B cell (primary cell): Measurements from ENCODE around the gene ADGRA1. TPM values are rescaled to one million over a fixed set of nuclear protein-coding genes. Genes with fewer than 3 reads are reported as not detected.

Experiments
- ATAC-seq: fragments of 200-7000 bp; cut with Tn5 transposase; one replicate; pipeline ENCODE4 v1.10.0; 2021; ENCODE audit warnings: low read depth, mild to moderate bottlenecking, moderate number of reproducible peaks, moderate library complexity
- CTCF ChIA-PET: fragments of 350-600 bp; sonication (Branson Sonifier 250); formaldehyde crosslinking; loops from one replicate; lab custom pipeline; 2021; ENCODE audit warnings: antibody characterized with exemption, inconsistent platforms; lab: Charles Lee
- POLR2A ChIA-PET: fragments of 350-600 bp; sonication (Branson Sonifier 250); formaldehyde crosslinking; loops from one replicate; lab custom pipeline; 2021; ENCODE audit warnings: antibody characterized with exemption; lab: Charles Lee
- DNase-seq: peaks from one replicate; pipeline ENCODE4 v3.0.0; 2013
- H2AFZ ChIP-seq: 2 replicates; pipeline ENCODE4 v1.6.1; 2012; ENCODE audit warnings: mild to moderate bottlenecking, low read depth, low read length; ENCODE audit not compliant: insufficient read depth, poor library complexity, severe bottlenecking
- H3K27ac ChIP-seq, 2 donors: 1 replicate in 1 of 2; 2 replicates in 1 of 2; pipeline ENCODE4 v1.5.1; 2012 to 2013; ENCODE audit warnings: low read length in 2 of 2, mild to moderate bottlenecking in 2 of 2, moderate library complexity in 1 of 2
- H3K27me3 ChIP-seq, 4 experiments: fragments of 200-600 bp in 1 of 4; sonication (generic) in 1 of 4; replicated peaks in 1 of 4; 1 replicate in 2 of 4; 2 replicates in 2 of 4; pipeline versions ENCODE4 v1.6.1 to v1.7.0; 2013 to 2016; ENCODE audit warnings: low read length in 3 of 4, mild to moderate bottlenecking in 2 of 4, mixed read lengths in 1 of 4, moderate library complexity in 1 of 4; ENCODE audit not compliant: insufficient read depth in 4 of 4, control insufficient read depth in 3 of 4; ENCODE audit errors: control extremely low read depth in 1 of 4
- H3K36me3 ChIP-seq, 2 experiments: replicated peaks in 1 of 2; 1 replicate in 1 of 2; 2 replicates in 1 of 2; pipeline versions ENCODE4 v1.6.1 to v1.7.1; 2013; ENCODE audit warnings: low read length in 1 of 2; ENCODE audit not compliant: insufficient read depth in 2 of 2, control insufficient read depth in 1 of 2; ENCODE audit errors: control extremely low read depth in 1 of 2, extremely low read depth in 1 of 2
- H3K4me1 ChIP-seq, 2 donors: fragments of 200-600 bp in 1 of 2; sonication (generic) in 1 of 2; 1 replicate in 1 of 2; 2 replicates in 1 of 2; pipeline versions ENCODE4 v1.5.1 to v1.6.1; 2013 to 2017; ENCODE audit warnings: low read length in 2 of 2; ENCODE audit not compliant: control insufficient read depth in 2 of 2, insufficient read depth in 2 of 2
- H3K4me2 ChIP-seq: replicated peaks from 2 replicates; pipeline ENCODE3; 2012; ENCODE audit warnings: mild to moderate bottlenecking, low read depth, low read length; ENCODE audit not compliant: poor library complexity, severe bottlenecking
- H3K4me3 ChIP-seq, 5 experiments: fragments of 200-600 bp in 1 of 5; sonication (generic) in 1 of 5; 1 replicate in 3 of 5; 2 replicates in 2 of 5; pipeline versions ENCODE4 v1.5.1 to v1.7.0; 2011 to 2016; ENCODE audit warnings: low read length in 4 of 5, mild to moderate bottlenecking in 4 of 5, low read depth in 2 of 5, control low read depth in 1 of 5, moderate library complexity in 1 of 5; ENCODE audit not compliant: insufficient read depth in 1 of 5; ENCODE audit errors: control extremely low read depth in 1 of 5, extremely low read depth in 1 of 5
- H3K79me2 ChIP-seq: fragments of 200-600 bp; sonication (generic); one replicate; pipeline ENCODE4 v1.6.0; 2016; ENCODE audit warnings: low read length; ENCODE audit not compliant: control insufficient read depth, insufficient read depth
- H3K9ac ChIP-seq: fragments of 200-600 bp; sonication (generic); 2 replicates; pipeline ENCODE4 v1.6.1; 2017; ENCODE audit warnings: mild to moderate bottlenecking, low read length, moderate library complexity
- H3K9me3 ChIP-seq, 3 donors: one replicate each; pipeline versions ENCODE4 v1.6.1 to v1.7.1; 2013; ENCODE audit warnings: low read length in 2 of 3; ENCODE audit not compliant: control insufficient read depth in 2 of 3, insufficient read depth in 1 of 3; ENCODE audit errors: control extremely low read depth in 1 of 3
- H4K20me1 ChIP-seq: 2 replicates; pipeline ENCODE4 v1.6.0; 2012; ENCODE audit warnings: mild to moderate bottlenecking, low read length; ENCODE audit not compliant: insufficient read depth, control insufficient read depth, poor library complexity, severe bottlenecking
- H3K27ac Mint-ChIP-seq: one replicate; pipeline ENCODE4 v1.8.0; 2021; ENCODE audit warnings: mixed read lengths
- H3K27me3 Mint-ChIP-seq: one replicate; pipeline ENCODE4 v1.8.0; 2021; ENCODE audit warnings: mixed read lengths
- H3K4me1 Mint-ChIP-seq: one replicate; pipeline ENCODE4 v1.8.0; 2021; ENCODE audit warnings: mixed read lengths
- H3K4me3 Mint-ChIP-seq: one replicate; pipeline ENCODE4 v1.8.0; 2021; ENCODE audit warnings: mixed read lengths
- H3K9me3 Mint-ChIP-seq: one replicate; pipeline ENCODE4 v1.8.0; 2022; ENCODE audit warnings: mixed read lengths; ENCODE audit not compliant: insufficient read depth
- EZH2 ChIP-seq: IDR thresholded peaks from 2 replicates; pipeline ENCODE4 v1.6.1; 2012; ENCODE audit warnings: borderline replicate concordance, low read depth, mild to moderate bottlenecking, moderate library complexity, low read length; ENCODE audit not compliant: insufficient read depth, poor library complexity, severe bottlenecking
- WGBS: methylation state at CpG from one replicate; pipeline ENCODE4 v1.1.5; 2013; ENCODE audit warnings: missing lambda C conversion rate; ENCODE audit not compliant: insufficient coverage; 5-methylcytosine and 5-hydroxymethylcytosine counted together
- intact Hi-C: fragments of 100-400 bp; cut with micrococcal nuclease; formaldehyde crosslinking; loops from one replicate; pipeline ENCODE4 v1.10.0; 2022
- polyA minus RNA-seq: library from RNA; depleted of rRNA, polyadenylated mRNA; stranded (reverse); fragments of >200 nt; gene quantifications from 2 replicates; pipeline ENCODE4 v1.2.3, GENCODE V29; 2012
- polyA plus RNA-seq: library from polyadenylated mRNA; depleted of rRNA; stranded (reverse); fragments of >200 nt; gene quantifications from 2 replicates; pipeline ENCODE4 v1.2.3, GENCODE V29; 2012
- total RNA-seq, 2 donors: library from RNA; stranded (reverse); fragments of 120-200 nt in 1 of 2; gene quantifications; 1 replicate in 1 of 2; 2 replicates in 1 of 2; pipeline versions ENCODE4 v1.2.3 to v1.2.4, GENCODE V29; 2013 to 2022
- TF ChIP-seq, protein P1 (sequence below): fragments of 200-600 bp; IDR thresholded peaks from one replicate; pipeline ENCODE4 v1.8.0; 2022; ENCODE audit warnings: antibody characterized with exemption, mild to moderate bottlenecking

The ADGRA1 gene, protein sequence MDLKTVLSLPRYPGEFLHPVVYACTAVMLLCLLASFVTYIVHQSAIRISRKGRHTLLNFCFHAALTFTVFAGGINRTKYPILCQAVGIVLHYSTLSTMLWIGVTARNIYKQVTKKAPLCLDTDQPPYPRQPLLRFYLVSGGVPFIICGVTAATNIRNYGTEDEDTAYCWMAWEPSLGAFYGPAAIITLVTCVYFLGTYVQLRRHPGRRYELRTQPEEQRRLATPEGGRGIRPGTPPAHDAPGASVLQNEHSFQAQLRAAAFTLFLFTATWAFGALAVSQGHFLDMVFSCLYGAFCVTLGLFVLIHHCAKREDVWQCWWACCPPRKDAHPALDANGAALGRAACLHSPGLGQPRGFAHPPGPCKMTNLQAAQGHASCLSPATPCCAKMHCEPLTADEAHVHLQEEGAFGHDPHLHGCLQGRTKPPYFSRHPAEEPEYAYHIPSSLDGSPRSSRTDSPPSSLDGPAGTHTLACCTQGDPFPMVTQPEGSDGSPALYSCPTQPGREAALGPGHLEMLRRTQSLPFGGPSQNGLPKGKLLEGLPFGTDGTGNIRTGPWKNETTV
- total RNA-seq (not detected in 2 replicates), polyA plus RNA-seq (not detected in 2 replicates), polyA minus RNA-seq (not detected in 2 replicates)
- total RNA-seq (2013), result not detected

DNA sequence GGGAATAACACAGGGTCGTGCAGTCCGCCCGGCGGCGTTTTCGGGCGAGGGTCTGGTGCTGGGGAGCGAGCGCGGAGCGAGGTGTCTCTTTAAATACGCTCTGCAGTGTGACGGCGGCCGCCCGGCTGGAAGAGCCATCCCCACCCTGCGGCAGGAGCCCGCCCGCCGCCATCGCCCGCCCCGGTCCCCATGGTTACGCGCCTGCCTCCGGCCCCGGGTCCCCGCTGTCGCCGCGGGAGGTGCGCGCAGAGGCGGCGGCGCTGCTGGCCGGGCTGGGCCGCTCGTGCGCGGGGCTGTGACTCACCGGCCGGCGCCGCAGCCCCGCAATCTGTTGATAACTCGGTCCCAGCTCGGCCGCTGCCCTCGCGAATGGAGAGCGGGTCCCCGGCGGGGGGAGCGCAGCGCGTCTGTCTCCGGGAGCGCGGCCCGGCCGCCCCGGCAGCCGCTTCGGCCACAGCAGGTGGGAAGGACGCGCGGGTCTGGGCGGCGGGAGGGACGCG, at the start of gene ADGRA1:
Gene ADGRA1 (plus strand): TSS at position 246 of the 500 bp plus-strand sequence. CDS start 986 bp downstream, outside the sequence.
- Histone ChIP-seq H3K79me2 (no peaks in the 10 kb centered on the region), H3K9me3 (no peaks in the 10 kb centered on the region), H3K4me1 (no peaks in the 10 kb centered on the region), H2AFZ (no peak within 1 kb of the TSS), H3K27ac (no peak within 1 kb of the TSS), H3K27me3 (peaks cover 0 to 35% (median 0%) of the 10 kb centered on the region in 4 experiments), H3K4me2 (no peak within 1 kb of the TSS), H3K9ac (no peak within 1 kb of the TSS), H3K4me3 (no peak within 1 kb of the TSS), H4K20me1 (no peaks in the 10 kb centered on the region), H3K36me3 (no peaks in the 10 kb centered on the region)
- Mint-ChIP-seq H3K9me3 (no peaks in the 10 kb centered on the region), H3K27me3 (peaks cover 18% of the 10 kb centered on the region), H3K4me3 (no peak within 1 kb of the TSS), H3K27ac (no peak within 1 kb of the TSS), H3K4me1 (no peaks in the 10 kb centered on the region)
- intact Hi-C loops, result no loop called here
- WGBS, result 4% methylated on average over 72 of the region's 72 CpGs
- DNase-seq, result no peak
- no peak for TF ChIP-seq EZH2
- TF ChIP-seq, protein P1, sequence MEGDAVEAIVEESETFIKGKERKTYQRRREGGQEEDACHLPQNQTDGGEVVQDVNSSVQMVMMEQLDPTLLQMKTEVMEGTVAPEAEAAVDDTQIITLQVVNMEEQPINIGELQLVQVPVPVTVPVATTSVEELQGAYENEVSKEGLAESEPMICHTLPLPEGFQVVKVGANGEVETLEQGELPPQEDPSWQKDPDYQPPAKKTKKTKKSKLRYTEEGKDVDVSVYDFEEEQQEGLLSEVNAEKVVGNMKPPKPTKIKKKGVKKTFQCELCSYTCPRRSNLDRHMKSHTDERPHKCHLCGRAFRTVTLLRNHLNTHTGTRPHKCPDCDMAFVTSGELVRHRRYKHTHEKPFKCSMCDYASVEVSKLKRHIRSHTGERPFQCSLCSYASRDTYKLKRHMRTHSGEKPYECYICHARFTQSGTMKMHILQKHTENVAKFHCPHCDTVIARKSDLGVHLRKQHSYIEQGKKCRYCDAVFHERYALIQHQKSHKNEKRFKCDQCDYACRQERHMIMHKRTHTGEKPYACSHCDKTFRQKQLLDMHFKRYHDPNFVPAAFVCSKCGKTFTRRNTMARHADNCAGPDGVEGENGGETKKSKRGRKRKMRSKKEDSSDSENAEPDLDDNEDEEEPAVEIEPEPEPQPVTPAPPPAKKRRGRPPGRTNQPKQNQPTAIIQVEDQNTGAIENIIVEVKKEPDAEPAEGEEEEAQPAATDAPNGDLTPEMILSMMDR, result no peak
- no peak for ATAC-seq
- ChIA-PET POLR2A (no interaction called here), CTCF (no interaction called here)
